OCI-LY7 (cell line): ENCODE data around the gene ARSK. TPM values are rescaled to one million over a fixed set of nuclear protein-coding genes. Genes with fewer than 3 reads are reported as not detected.

Source experiments
- BruUV-seq: library from RNA; stranded (reverse); fragments of 400-500 nt; replicated peaks from 2 replicates; lab custom pipeline; 2021; lab: Mats Ljungman, UMichigan
- CTCF ChIA-PET: fragments of 300-600 bp; sonication (Branson Sonifier 250); formaldehyde crosslinking; loops from one replicate; lab custom pipeline; 2022; ENCODE audit warnings: antibody characterized with exemption; ENCODE audit not compliant: unreplicated experiment; lab: Charles Lee
- POLR2A ChIA-PET: fragments of 300-600 bp; sonication (Branson Sonifier 250); formaldehyde crosslinking; loops from one replicate; lab custom pipeline; 2022; ENCODE audit warnings: antibody characterized with exemption; lab: Charles Lee
- DNase-seq: peaks from one replicate; pipeline ENCODE4 v3.0.0-alpha.2; 2015; ENCODE audit warnings: low spot score
- H2AFZ ChIP-seq: fragments of 200-600 bp; sonication (generic), shearing (Covaris generic); 2 replicates; pipeline ENCODE4 v1.6.1; 2014; ENCODE audit warnings: mild to moderate bottlenecking, antibody characterized with exemption, low read length, moderate library complexity
- H3K27ac ChIP-seq: fragments of 200-600 bp; sonication (generic); 2 replicates; pipeline ENCODE4 v1.5.1; 2014; ENCODE audit warnings: mixed run types, low read depth, mild to moderate bottlenecking, moderate library complexity, low read length, inconsistent platforms; ENCODE audit not compliant: poor library complexity, severe bottlenecking
- H3K36me3 ChIP-seq: fragments of 200-600 bp; sonication (generic); 2 replicates; pipeline ENCODE4 v1.6.1; 2014; ENCODE audit warnings: mild to moderate bottlenecking, antibody characterized with exemption, low read length, moderate library complexity, mixed read lengths; ENCODE audit not compliant: insufficient read depth
- H3K4me1 ChIP-seq: fragments of 200-600 bp; sonication (generic); 2 replicates; pipeline ENCODE4 v1.5.1; 2014; ENCODE audit warnings: mild to moderate bottlenecking, low read length; ENCODE audit not compliant: insufficient read depth, poor library complexity, severe bottlenecking
- H3K4me2 ChIP-seq: fragments of 200-600 bp; sonication (generic); 2 replicates; pipeline ENCODE4 v1.6.1; 2014; ENCODE audit warnings: mild to moderate bottlenecking, low read length
- H3K4me3 ChIP-seq: fragments of 200-600 bp; sonication (generic); 2 replicates; pipeline ENCODE4 v1.5.1; 2014; ENCODE audit warnings: mild to moderate bottlenecking, low read depth, low read length; ENCODE audit not compliant: poor library complexity, severe bottlenecking
- H3K79me2 ChIP-seq: fragments of 200-600 bp; sonication (generic); 2 replicates; pipeline ENCODE4 v1.6.1; 2016; ENCODE audit warnings: low read depth, mild to moderate bottlenecking, low read length, moderate library complexity, mixed read lengths; ENCODE audit not compliant: insufficient read depth
- H3K9me2 ChIP-seq: fragments of 200-600 bp; sonication (generic); 2 replicates; pipeline ENCODE4 v1.6.1; 2016; ENCODE audit warnings: mild to moderate bottlenecking, low read length, mixed read lengths; ENCODE audit not compliant: insufficient read depth
- H3K9me3 ChIP-seq: fragments of 200-600 bp; sonication (generic); 2 replicates; pipeline ENCODE4 v1.6.1; 2014; ENCODE audit warnings: mild to moderate bottlenecking, mixed run types, low read length, mixed read lengths
- H4K20me1 ChIP-seq: fragments of 200-600 bp; sonication (generic); 2 replicates; pipeline ENCODE4 v1.6.1; 2014; ENCODE audit warnings: mild to moderate bottlenecking, antibody characterized with exemption, low read length, moderate library complexity, mixed read lengths; ENCODE audit not compliant: insufficient read depth
- EZH2phosphoT487 ChIP-seq: fragments of 200-600 bp; sonication (generic); IDR thresholded peaks from 2 replicates; pipeline ENCODE4 v1.6.1; 2018; ENCODE audit warnings: low read depth, borderline replicate concordance, mild to moderate bottlenecking, mixed run types, antibody characterized with exemption, low read length, moderate library complexity, mixed read lengths
- intact Hi-C: fragments of 100-400 bp; cut with micrococcal nuclease; formaldehyde crosslinking; loops from one replicate; pipeline ENCODE4 v1.10.0; 2022; ENCODE audit not compliant: unreplicated experiment
- total RNA-seq, 2 experiments: library from RNA; depleted of rRNA in 1 of 2; stranded (reverse); fragments of >200 nt in 1 of 2; shearing (Covaris generic) in 1 of 2; gene quantifications; 2 replicates each; pipeline ENCODE4 v1.2.3, GENCODE V29; 2014 to 2022
- TF ChIP-seq, protein P1 (sequence below): fragments of 200-600 bp; sonication (generic); conservative IDR thresholded peaks from 2 replicates; pipeline ENCODE4 v1.5.1; 2014; ENCODE audit warnings: mild to moderate bottlenecking, antibody characterized with exemption, low read length, moderate library complexity, mixed read lengths

The ARSK gene
- total RNA-seq, 2 experiments from 2014 or later, result 5.2 to 5.9 TPM

DNA sequence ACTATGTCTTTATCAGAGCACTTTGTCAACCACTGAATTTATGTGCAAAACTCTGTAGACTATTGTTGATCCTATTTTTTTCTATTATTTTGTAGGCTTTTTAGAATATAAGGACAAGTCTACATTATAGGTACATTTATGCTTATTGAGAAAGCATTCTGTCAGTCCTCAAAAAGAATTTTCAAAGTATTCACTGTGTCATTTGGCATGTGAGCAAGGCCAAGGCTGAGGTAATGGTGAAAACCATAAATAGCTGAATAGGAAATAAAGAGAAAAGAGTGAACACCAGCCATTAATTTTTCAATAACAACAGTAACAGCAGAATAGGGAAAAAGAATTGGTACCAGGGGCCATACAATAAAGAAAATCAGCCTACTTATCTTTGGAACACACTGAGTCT, 21.1 kb upstream of the ARSK start:
- intact Hi-C loops, result no loop called here
- Histone ChIP-seq H3K36me3 (peaks cover 83% of the 10 kb centered on the region), H4K20me1 (no peaks in the 10 kb centered on the region), H3K27ac (no peak overlapping the region), H3K4me1 (peaks cover 7% of the 10 kb centered on the region), H3K79me2 (no peaks in the 10 kb centered on the region), H3K4me3 (no peak overlapping the region), H3K9me2 (no peaks in the 10 kb centered on the region), H3K4me2 (no peak overlapping the region), H3K9me3 (no peaks in the 10 kb centered on the region), H2AFZ (no peak overlapping the region)
- ChIA-PET CTCF (no interaction called here), POLR2A (no interaction called here)
- TF ChIP-seq EZH2phosphoT487, result no peak
- TF ChIP-seq, protein P1, sequence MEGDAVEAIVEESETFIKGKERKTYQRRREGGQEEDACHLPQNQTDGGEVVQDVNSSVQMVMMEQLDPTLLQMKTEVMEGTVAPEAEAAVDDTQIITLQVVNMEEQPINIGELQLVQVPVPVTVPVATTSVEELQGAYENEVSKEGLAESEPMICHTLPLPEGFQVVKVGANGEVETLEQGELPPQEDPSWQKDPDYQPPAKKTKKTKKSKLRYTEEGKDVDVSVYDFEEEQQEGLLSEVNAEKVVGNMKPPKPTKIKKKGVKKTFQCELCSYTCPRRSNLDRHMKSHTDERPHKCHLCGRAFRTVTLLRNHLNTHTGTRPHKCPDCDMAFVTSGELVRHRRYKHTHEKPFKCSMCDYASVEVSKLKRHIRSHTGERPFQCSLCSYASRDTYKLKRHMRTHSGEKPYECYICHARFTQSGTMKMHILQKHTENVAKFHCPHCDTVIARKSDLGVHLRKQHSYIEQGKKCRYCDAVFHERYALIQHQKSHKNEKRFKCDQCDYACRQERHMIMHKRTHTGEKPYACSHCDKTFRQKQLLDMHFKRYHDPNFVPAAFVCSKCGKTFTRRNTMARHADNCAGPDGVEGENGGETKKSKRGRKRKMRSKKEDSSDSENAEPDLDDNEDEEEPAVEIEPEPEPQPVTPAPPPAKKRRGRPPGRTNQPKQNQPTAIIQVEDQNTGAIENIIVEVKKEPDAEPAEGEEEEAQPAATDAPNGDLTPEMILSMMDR, result no peak
- DNase-seq, result no peak
- no TSS peak for BruUV-seq

DNA sequence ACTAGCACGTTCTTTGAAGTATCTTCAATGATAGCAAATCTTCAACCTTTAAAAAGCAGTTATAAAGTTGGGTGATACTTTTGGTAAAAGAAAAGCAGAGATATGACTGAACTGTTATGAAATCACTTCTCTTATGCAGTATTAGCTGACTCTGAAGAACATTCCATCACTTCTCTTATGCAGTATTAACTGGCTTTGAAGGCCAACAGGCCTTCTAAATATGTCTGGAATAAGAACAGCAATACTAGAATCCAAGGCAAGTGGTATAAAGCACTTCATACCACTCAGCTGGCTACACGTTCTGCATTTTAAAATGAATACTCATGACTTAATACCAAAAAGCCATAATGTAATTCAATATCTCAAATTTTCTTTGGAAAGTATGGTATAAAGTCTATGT, 17.4 kb upstream of the ARSK start:
- H2AFZ ChIP-seq, result no peak overlapping the region
- no peaks in the 10 kb centered on the region for H4K20me1 ChIP-seq
- no peak for TF ChIP-seq EZH2phosphoT487
- TF ChIP-seq, protein P1, result no peak
- H3K79me2 ChIP-seq, result no peaks in the 10 kb centered on the region
- H3K4me1 ChIP-seq, result no peaks in the 10 kb centered on the region
- no peaks in the 10 kb centered on the region for H3K9me3 ChIP-seq
- intact Hi-C loops, result no loop called here
- ChIA-PET POLR2A (interaction anchor here (0.6 kb wide), 2 partner anchors 16 to 888 kb away, joined by 3 read pairs; no protein-coding TSS in a partner anchor), CTCF (no interaction called here)
- no TSS peak for BruUV-seq
- H3K4me3 ChIP-seq, result no peak overlapping the region
- DNase-seq, result no peak
- no peak overlapping the region for H3K27ac ChIP-seq
- H3K4me2 ChIP-seq, result no peak overlapping the region
- H3K36me3 ChIP-seq, result peaks cover 87% of the 10 kb centered on the region
- no peaks in the 10 kb centered on the region for H3K9me2 ChIP-seq

DNA sequence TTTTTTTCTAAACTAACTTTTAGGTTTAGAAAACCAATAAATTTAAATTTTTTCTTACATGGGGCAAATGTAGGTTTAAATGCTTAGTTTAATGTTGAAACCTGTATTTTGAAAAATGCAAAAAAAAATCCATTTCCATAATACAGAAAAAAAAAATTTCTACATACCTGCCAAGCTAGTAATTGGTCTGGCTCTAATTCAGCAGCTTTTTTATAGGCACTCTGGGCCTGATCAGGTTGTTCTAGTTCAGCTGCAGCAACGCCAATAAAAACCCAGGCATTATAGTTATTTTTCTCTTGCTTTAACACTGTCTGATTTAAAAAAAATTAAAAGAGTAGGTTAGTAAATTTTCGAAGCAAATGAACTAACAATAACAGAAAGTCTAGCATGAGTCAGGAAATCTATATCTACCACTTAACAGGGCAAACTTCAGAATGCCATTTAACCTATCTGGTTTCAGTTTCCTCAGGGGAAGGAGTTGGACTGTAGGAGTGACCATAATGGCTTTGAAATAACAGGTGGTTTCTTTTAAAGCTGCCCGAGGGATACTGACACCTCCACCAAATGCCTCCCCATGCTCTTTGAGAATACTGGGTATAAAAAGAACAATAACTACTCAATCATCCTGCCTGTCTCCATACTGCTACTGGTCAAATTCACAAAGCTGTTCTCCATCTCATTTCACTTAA, 11.7 kb upstream of the ARSK start:
- no peaks in the 10 kb centered on the region for H3K4me1 ChIP-seq
- no peaks in the 10 kb centered on the region for H3K9me2 ChIP-seq
- no peak overlapping the region for H2AFZ ChIP-seq
- CTCF ChIA-PET, result no interaction called here
- no peak overlapping the region for H3K27ac ChIP-seq
- H3K79me2 ChIP-seq, result peaks cover 10% of the 10 kb centered on the region; the same call in 1 of the 2 replicates
- no peaks in the 10 kb centered on the region for H3K9me3 ChIP-seq
- no peak for DNase-seq
- POLR2A ChIA-PET, result interaction anchor here (1.2 to 1.6 kb wide), 3 partner anchors 9 to 22 kb away, joined by 4 to 5 read pairs (median 4); no protein-coding TSS in a partner anchor
- TF ChIP-seq EZH2phosphoT487, result no peak
- TF ChIP-seq, protein P1, result no peak
- no TSS peak for BruUV-seq
- no peak overlapping the region for H3K4me2 ChIP-seq
- no peaks in the 10 kb centered on the region for H4K20me1 ChIP-seq
- peaks cover 95% of the 10 kb centered on the region for H3K36me3 ChIP-seq
- intact Hi-C loops, result no loop called here
- H3K4me3 ChIP-seq, result no peak overlapping the region
